ENCODE measurements around the gene TJP3.
A peak's percentile ranks its signal among the peaks of the same experiment; 100 is the strongest.

Gene TJP3

GRCh38 chr19:3671680-3672574, 36.3 kb upstream of the TJP3 start:
- peak; percentile 52 for DNase-seq (ENCODE audit: low read depth)

GRCh38 chr19:3672575-3672948, 35.6 kb upstream of the TJP3 start:
- DNase-seq (ENCODE audit: low read depth): no peak

GRCh38 chr19:3672993-3673392, 35.2 kb upstream of the TJP3 start:
- no peak for DNase-seq (ENCODE audit: low read depth)

GRCh38 chr19:3673506-3674439, 34.4 kb upstream of the TJP3 start:
- DNase-seq (ENCODE audit: low read depth): no peak

GRCh38 chr19:3674784-3675543, 33.2 kb upstream of the TJP3 start:
- DNase-seq (ENCODE audit: low read depth): no peak

GRCh38 chr19:3678188-3678587, 30.0 kb upstream of the TJP3 start:
- no peak for DNase-seq (ENCODE audit: low read depth)

GRCh38 chr19:3679138-3679537, 29.0 kb upstream of the TJP3 start:
- no peak for DNase-seq (ENCODE audit: low read depth)

- DNase-seq (ENCODE audit: low read depth): no peak
Measured at GRCh38 chr19:3679581-3679980, 28.6 kb upstream of the TJP3 start.

GRCh38 chr19:3680939-3681338, 27.2 kb upstream of the TJP3 start:
- DNase-seq (ENCODE audit: low read depth): no peak

GRCh38 chr19:3682286-3682685, 25.9 kb upstream of the TJP3 start:
- DNase-seq (ENCODE audit: low read depth): no peak

GRCh38 chr19:3682741-3683404, 25.3 kb upstream of the TJP3 start:
- DNase-seq (ENCODE audit: low read depth): peak; percentile 86

GRCh38 chr19:3683405-3684053, 24.7 kb upstream of the TJP3 start:
- DNase-seq (ENCODE audit: low read depth): peak; percentile 88

- DNase-seq (ENCODE audit: low read depth): peak; percentile 81
Measured at GRCh38 chr19:3684054-3684816, 23.9 kb upstream of the TJP3 start.

GRCh38 chr19:3684817-3685410, 23.3 kb upstream of the TJP3 start:
- DNase-seq (ENCODE audit: low read depth): no peak

GRCh38 chr19:3687393-3687773, 20.8 kb upstream of the TJP3 start:
- DNase-seq (ENCODE audit: low read depth): no peak

- no peak for DNase-seq (ENCODE audit: low read depth)
Measured at GRCh38 chr19:3687774-3688706, 20.1 kb upstream of the TJP3 start.

- no peak for DNase-seq (ENCODE audit: low read depth)
Measured at GRCh38 chr19:3690551-3691371, 17.4 kb upstream of the TJP3 start.

GRCh38 chr19:3691372-3691716, 16.8 kb upstream of the TJP3 start:
- no peak for DNase-seq (ENCODE audit: low read depth)

Measured in iris pigment epithelial cell (primary cell).